ENCODE results near the gene AKAP7.

The AKAP7 gene

DNA sequence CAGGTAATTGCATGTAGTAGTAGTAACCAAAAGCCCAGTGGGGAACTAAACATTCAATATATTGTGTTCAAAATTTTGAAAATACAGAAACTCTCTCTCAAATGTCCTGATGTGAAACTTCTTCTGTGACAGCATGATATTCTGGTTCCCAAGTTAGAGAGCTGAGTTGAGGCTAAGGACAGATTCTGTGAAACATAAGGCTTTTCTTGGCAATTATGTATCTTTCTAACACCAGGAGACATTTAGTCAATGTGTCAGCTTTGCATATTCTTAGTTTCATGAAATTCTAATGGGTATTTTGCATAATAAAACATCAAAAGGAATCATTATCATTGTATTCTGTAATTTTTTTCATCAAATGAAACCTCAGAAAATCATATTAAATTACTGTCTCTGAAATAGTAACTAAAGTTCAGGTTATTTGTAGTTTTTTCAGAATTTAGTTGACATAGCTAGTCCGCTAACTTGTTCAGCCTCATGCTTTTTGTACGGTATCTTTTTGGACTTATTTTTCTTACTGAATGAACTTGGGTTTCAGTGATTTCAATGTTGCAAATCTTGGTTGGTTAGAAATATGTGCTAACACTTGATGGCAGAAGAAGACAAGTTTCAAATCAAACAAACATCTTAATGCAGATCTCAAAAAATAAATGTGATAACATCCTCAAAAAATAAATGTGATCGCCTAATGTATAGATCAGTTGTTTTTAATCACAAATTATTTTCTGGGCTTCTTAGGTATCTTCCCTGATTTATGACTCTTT lies 70.4 kb downstream of the AKAP7 start:
- DNase-seq: no peak

GRCh38 chr6:131206463-131207251 lies 71.4 kb downstream of the AKAP7 start:
- no peak for DNase-seq

- no peak for DNase-seq
These were observed 73.5 kb downstream of the AKAP7 start for GRCh38 chr6:131208787-131209186.

- DNase-seq: no peak
These were observed 75.2 kb downstream of the AKAP7 start for GRCh38 chr6:131210469-131210868.

DNA sequence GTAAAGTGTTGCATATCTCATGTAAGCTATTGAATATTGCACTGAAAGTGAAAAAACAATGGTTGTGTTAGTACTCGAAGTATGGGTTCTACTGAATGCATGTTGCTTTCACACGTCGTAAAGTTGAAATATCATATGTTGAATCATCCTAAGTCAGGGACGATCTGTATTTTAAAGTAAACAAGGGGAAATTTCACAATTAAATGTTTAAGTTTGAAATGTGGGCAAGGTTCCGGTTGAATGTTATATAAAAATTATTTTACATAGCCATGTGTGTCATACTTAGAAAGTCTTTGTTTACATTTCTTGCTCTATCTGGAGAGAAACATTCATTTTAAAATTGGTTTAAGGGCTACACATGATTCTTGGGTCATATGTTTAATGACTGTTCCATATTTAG lies 76.8 kb downstream of the AKAP7 start:
- no peak for DNase-seq

DNA sequence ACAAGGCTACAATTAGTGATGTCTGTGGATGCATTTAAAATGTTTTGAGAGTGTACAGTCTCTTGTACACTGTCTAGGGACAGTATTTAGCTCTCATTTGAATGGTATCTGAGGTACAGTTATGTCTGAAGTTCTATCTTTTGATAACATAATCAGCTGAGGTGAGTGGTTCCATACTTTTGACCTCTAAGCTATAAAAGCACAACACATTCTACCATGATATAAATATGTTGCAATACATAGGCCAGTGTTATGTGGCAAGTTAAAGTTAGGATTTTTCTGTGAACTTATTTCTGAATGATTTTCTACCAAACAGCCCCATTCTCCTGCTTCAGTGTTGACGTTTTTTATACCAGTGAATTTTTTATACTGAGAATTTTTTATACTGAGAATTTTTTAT lies 77.6 kb downstream of the AKAP7 start:
- DNase-seq: no peak

GRCh38 chr6:131213501-131213990 lies 78.3 kb downstream of the AKAP7 start:
- no peak for DNase-seq

- no peak for DNase-seq
These were observed 80.0 kb downstream of the AKAP7 start for GRCh38 chr6:131215219-131215618.

DNA sequence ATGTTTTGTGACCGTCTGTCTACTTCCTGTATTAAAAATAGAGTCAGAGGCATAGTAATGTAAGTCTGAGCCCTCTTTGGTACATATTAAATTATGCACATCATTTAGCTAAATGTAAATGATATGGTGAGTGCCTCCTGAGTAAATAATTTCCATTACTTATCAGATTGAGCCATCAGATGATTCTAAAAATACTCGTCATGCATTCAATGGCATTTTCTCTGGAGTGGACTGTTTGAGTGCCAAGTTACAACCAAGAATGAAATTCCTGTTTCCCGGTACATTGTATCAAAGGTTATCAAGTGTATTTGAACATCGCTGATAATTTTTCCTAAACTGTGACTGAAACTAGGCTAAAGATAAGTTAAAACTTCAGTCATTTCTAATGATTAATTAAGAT lies 81.0 kb downstream of the AKAP7 start:
- no peak for DNase-seq

- no peak for DNase-seq
These were observed 87.5 kb downstream of the AKAP7 start for GRCh38 chr6:131222773-131223172.

DNA sequence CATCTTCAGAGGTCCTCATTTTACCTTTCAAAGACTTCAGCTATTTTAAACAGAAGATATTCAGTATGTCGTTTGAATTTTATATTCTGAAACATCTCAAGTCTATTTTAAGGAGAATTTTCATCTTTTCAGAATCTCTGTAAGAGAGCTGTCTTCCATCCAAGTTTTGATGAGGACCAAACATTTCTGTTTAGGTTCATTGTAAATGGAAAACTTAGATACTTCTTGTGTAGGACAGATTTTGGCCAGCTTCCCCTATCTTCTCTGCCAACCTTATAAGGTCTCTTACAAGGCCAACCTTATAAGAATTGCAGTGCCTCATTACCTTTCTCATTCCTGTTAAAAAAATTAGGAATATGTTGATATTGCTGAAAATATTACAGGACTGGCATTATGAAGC lies 88.1 kb downstream of the AKAP7 start:
- DNase-seq: no peak

DNA sequence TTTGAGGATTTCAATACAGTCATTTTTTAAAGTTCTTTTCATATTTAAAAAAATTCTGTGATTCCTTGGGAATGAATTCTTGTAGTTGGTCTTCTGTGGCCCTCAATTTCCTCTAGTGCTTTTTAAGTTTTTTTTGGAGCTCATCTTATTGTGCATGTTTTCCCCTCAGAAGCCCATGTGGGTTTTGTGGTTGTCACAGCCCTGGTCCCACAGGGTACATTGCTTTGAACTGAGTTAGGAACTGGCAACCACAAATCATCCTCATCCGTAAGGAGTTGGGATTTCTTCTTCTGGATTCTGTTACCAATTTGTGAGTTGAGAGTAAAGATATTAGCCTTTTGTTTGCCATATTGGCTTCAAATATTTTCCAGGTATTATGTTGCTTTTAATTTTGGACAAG lies 89.9 kb downstream of the AKAP7 start:
- no peak for DNase-seq

- DNase-seq: no peak
These were observed 90.7 kb downstream of the AKAP7 start for GRCh38 chr6:131225959-131226358.

DNA sequence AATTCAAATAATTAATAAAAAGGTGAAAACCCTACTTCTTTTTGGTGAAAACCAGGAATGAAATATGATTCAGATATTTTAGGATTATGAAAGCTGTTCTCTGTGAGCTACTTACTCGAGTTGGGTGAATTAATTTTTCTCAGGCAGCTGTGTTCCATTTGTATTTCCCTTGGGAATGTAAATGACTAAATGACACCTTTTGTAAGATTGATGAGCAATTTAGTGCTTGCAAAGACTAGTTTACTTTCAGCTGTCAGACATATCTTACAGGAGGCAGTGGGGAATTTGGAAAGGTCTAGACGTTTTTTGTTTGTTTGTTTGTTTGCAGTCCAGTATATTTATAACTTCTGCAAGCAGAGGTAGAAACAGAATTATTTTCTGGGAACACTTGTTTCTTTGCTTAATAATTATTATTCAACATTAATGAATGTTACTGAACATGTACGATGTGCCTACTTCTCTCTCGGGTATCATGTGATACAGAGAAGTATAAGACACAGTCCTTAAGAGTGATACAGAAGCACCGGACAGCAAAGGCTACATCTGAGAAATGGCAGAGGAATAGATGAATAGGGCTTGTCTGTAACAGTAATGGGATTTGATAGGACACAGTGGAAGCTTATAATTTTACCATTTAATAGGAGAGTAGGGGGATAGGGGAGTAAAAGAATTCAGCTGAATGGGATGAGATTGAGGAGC lies 91.3 kb downstream of the AKAP7 start:
- DNase-seq: no peak

DNA sequence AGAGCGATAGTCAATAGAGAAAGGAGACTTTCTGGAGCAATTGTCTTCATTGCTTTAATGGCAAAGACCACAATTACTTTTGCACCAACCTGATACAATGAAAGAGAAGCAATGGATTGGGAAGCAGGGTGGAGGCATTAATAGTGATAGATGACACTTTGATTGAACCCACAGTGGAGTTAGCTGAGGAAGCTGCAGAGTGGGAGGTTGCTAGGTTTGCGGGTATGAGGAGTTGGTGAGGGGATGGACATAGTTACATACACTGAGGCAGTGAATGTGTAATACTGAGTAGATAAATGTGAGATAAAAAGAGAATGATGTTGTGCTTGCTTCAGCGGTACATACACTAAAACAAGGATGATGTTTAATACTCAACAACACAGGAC lies 91.9 kb downstream of the AKAP7 start:
- no peak for DNase-seq

- DNase-seq: peak; percentile 10
These were observed 95.8 kb downstream of the AKAP7 start for GRCh38 chr6:131231103-131231502.

DNA sequence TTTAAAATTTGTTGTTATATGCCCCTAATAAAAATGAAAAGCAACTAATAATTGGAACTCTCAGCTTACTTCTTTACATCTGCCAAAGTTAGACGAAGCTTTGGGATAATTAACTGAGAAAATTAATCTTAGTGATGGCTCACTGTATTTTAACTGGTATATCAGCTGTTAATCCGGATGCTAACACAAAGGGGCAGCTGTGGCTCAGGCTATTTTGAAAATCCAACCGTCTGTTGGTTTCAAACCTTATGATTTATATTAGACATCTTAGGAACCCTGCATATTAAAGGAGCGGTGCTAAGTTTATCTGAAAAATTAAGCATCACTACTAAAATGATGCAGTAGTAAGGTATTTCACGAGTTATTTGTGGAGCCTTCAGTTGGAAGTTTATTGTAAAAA lies 96.6 kb downstream of the AKAP7 start:
- no peak for DNase-seq

GRCh38 chr6:131244942-131245341 lies 109.7 kb downstream of the AKAP7 start:
- no peak for DNase-seq

GRCh38 chr6:131250122-131250521 lies 114.9 kb downstream of the AKAP7 start:
- peak; percentile 74 for DNase-seq

DNA sequence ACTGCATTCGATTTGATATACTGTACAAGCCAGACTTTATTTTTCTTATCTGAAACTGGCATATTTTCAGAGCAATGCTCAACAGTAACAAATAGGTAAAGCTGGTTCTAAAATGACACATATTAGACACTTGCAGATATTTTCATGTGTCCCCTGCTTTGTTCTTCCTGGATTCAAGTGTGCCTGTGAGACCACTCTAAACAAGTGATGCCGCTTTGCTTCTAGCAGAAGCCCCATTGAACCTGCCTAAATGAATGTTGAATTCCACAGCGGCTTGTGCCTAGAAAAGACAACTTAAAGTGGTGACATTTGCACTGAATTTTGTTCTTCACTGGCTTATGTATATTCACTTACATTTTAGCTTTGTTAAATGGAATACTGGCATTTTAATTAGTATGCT lies 115.7 kb downstream of the AKAP7 start:
- DNase-seq: no peak

- no peak for DNase-seq
These were observed 116.4 kb downstream of the AKAP7 start for GRCh38 chr6:131251590-131252199.

DNA sequence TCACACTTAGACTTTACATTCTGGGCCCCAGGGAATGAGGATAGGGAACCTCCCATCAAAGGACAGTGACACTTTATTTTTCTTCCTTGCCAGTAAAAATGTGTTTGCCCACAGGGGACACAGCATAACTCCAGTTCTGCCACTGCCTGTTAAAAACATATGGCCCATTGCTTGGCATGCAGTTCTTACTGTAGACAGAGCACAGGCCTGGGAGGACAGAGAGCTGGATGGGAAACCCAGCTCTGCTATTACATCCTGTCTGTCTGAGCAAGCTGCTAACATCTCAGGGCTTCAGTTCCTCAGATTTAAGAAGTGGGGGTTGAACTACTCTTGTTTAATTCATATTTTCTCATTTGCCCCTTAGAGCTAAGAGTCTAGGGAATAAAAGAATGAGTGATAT lies 120.2 kb downstream of the AKAP7 start:
- no peak for DNase-seq

GRCh38 chr6:131255911-131256310 lies 120.6 kb downstream of the AKAP7 start:
- DNase-seq: no peak

Measured in suppressor macrophage treated with lipopolysaccharide for 4 hours (primary cell).